Transverse colon (tissue), 3 donors: ENCODE measurements around the gene RPS6KA2.

Experiments used
- EP300 ChIP-seq: sonication (generic); formaldehyde crosslinking; IDR thresholded peaks from one replicate; pipeline ENCODE4 v1.6.1; 2017; ENCODE audit warnings: antibody characterized with exemption, low read depth
- POLR2A ChIP-seq: fragments of 450-650 bp; IDR thresholded peaks from one replicate; pipeline ENCODE4 v1.6.1; 2016; ENCODE audit warnings: antibody characterized with exemption, mild to moderate bottlenecking, moderate library complexity
- TF ChIP-seq, protein P1 (sequence below), 5 experiments: fragments of 200-600 bp in 3 of 5; fragments of 450-650 bp in 2 of 5; sonication (generic) in 3 of 5; IDR thresholded peaks; 1 replicate in 2 of 5; 2 replicates in 3 of 5; pipeline ENCODE4 v1.5.1; 2016 to 2017; ENCODE audit warnings: antibody characterized with exemption in 5 of 5, inconsistent platforms in 3 of 5, mild to moderate bottlenecking in 2 of 5, moderate library complexity in 1 of 5

- TF ChIP-seq, protein P1, sequence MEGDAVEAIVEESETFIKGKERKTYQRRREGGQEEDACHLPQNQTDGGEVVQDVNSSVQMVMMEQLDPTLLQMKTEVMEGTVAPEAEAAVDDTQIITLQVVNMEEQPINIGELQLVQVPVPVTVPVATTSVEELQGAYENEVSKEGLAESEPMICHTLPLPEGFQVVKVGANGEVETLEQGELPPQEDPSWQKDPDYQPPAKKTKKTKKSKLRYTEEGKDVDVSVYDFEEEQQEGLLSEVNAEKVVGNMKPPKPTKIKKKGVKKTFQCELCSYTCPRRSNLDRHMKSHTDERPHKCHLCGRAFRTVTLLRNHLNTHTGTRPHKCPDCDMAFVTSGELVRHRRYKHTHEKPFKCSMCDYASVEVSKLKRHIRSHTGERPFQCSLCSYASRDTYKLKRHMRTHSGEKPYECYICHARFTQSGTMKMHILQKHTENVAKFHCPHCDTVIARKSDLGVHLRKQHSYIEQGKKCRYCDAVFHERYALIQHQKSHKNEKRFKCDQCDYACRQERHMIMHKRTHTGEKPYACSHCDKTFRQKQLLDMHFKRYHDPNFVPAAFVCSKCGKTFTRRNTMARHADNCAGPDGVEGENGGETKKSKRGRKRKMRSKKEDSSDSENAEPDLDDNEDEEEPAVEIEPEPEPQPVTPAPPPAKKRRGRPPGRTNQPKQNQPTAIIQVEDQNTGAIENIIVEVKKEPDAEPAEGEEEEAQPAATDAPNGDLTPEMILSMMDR (IDR thresholded peaks at IDR 0.05): no peak
- TF ChIP-seq POLR2A (no peak), EP300 (no peak)
These were observed 26.5 kb upstream of the RPS6KA2 start for GRCh38 chr6:166653639-166653941.
